ENCODE results near the gene PHC3.

PHC3 gene

GRCh38 chr3:170180079-170180907 lies 1.2 kb downstream of the PHC3 start:
- DNase-seq = peak in 2 of 5 experiments; percentile 17 to 72

- no peak for DNase-seq
These were observed 2.1 kb downstream of the PHC3 start for GRCh38 chr3:170179432-170179831.

- DNase-seq = peak in 4 of 5 experiments; percentile 11 to 91 (median 54)
These were observed 2.9 kb downstream of the PHC3 start for GRCh38 chr3:170178651-170179050.

- DNase-seq = peak in 1 of 5 experiments; percentile 41
These were observed 10.0 kb downstream of the PHC3 start for GRCh38 chr3:170171563-170171962.

GRCh38 chr3:170164717-170165116 lies 16.8 kb downstream of the PHC3 start:
- DNase-seq = no peak

- no peak for DNase-seq
These were observed 17.4 kb downstream of the PHC3 start for GRCh38 chr3:170163956-170164645.

- DNase-seq = no peak
These were observed 18.9 kb downstream of the PHC3 start for GRCh38 chr3:170162630-170163029.

GRCh38 chr3:170162052-170162451 lies 19.5 kb downstream of the PHC3 start:
- no peak for DNase-seq

GRCh38 chr3:170159933-170160332 lies 21.6 kb downstream of the PHC3 start:
- DNase-seq = no peak

GRCh38 chr3:170159459-170159858 lies 22.1 kb downstream of the PHC3 start:
- DNase-seq = no peak

- DNase-seq = no peak
These were observed 25.9 kb downstream of the PHC3 start for GRCh38 chr3:170155604-170156003.

- no peak for DNase-seq
These were observed 26.9 kb downstream of the PHC3 start for GRCh38 chr3:170154569-170155143.

- no peak for DNase-seq
These were observed 27.4 kb downstream of the PHC3 start for GRCh38 chr3:170154084-170154483.

- DNase-seq = no peak
These were observed 30.0 kb downstream of the PHC3 start for GRCh38 chr3:170151536-170151935.

- no peak for DNase-seq
These were observed 32.5 kb downstream of the PHC3 start for GRCh38 chr3:170149016-170149415.

- peak in 1 of 5 experiments; percentile 29 for DNase-seq
These were observed 36.3 kb downstream of the PHC3 start for GRCh38 chr3:170145278-170145677.

GRCh38 chr3:170144437-170144843 lies 37.1 kb downstream of the PHC3 start:
- DNase-seq = no peak

GRCh38 chr3:170142373-170142772 lies 39.2 kb downstream of the PHC3 start:
- no peak for DNase-seq

- no peak for DNase-seq
These were observed 43.5 kb downstream of the PHC3 start for GRCh38 chr3:170137986-170138385.

GRCh38 chr3:170132335-170132734 lies 49.2 kb downstream of the PHC3 start:
- DNase-seq = peak in 1 of 5 experiments; percentile 42

- no peak for DNase-seq
These were observed 51.0 kb downstream of the PHC3 start for GRCh38 chr3:170130532-170130931.

GRCh38 chr3:170128977-170129431 lies 52.5 kb downstream of the PHC3 start:
- peak in 1 of 5 experiments; percentile 16 for DNase-seq

GRCh38 chr3:170128259-170128976 lies 53.1 kb downstream of the PHC3 start:
- DNase-seq = peak in 1 of 5 experiments; percentile 23

Measured in T-helper 2 cell (primary cell).